Islet of Langerhans (tissue), 1 donor: ENCODE data around the gene USP33.
"Not testable (repeated sequence)": the region's sequence is repeated elsewhere in the genome, so short reads cannot be mapped to it uniquely, and the experiment has no call there.

Source experiments
- FAIRE-seq: peaks from one replicate; lab custom pipeline; 2011; peaks lifted over from hg19 to GRCh38; lab: Jason Lieb, UNC

USP33 gene

DNA sequence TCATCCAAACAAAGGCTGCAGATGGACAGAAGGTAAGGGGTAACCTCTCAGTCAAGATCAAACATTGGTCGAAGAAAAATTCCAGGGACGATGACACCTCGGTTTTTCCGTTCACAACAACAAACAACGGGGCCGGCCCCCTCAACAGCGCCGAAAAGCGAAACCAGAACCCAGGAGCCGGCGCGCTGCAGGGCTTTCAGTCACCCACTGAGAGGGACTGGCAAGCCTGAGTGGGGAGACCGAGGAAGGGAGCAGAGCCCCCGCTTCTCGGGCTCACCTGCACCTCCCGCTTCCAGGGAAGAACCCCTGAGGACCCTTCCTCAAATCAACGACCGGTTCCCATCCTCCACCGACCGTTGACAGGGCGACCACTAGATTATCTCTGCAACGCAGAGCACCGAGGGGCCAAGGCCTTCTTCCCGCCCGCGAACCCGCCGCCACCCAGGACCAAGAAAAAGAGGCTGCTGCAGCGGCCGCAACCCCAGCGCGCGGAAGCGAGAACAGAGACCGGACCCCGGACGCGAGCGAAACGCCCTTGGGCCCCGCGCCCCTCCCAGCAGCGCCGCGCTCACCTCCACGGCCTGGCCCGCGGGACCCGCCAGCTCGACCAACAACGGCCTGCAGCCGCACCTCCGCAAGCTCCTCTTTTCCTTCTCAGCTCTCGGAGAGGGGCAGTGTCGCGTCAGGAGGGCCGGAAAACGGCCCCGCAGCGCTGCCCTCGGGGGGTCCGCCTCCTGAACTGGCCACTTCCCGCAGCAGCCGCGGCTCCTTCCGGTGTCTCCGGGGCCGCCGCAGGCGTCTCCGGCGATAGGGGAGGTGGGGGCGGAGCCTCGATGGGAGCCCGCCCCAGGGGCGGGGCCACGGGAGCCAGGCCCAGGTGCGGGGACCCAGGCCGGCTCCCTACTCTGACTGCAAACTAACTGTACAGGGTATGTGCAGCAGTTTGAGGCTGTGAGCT, at the start of gene USP33:
Gene USP33 (minus strand): TSS at position 782 of the 958 bp plus-strand sequence. CDS start 18,155 bp downstream, outside the sequence.
- FAIRE-seq = no peak

DNA sequence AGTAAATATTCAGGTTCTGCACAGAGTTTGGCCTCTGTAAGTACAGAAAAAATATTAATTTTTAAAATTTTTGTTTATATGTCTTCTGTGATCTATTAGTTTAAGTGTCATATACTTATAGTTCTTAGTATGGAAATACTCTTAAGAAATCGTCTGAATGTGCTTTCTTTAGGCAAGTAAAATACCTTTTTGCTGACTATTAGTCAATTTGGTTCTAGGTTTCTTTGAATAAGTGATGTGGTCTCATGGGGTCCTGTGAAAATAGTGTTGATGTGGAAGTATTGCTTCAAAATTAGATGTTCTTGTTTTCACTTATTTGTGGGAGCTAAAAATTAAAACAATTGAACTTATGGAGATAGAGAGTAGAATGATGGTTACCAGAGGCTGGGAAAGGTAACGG, 43.7 kb upstream of the USP33 start:
- no peak for FAIRE-seq

DNA sequence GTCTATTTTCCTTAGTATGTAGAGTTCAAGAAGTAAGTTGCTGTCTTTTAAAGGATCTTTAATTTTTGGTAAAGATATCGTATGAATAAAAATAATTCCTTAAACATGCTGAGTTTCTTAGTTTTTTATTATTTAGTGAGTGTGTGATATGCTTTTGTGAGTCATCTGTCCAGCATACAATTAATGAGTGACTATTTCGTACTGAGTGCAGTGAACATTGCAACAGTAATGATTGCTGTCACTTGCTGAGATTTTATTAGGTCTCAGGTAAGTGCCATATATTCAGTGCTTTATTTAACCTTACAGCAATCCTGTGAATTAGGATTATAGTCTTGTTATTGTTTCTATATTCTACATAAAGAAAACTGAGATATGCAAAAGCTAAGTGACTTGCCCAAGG, 42.4 kb upstream of the USP33 start:
- peak; percentile 79 for FAIRE-seq

DNA sequence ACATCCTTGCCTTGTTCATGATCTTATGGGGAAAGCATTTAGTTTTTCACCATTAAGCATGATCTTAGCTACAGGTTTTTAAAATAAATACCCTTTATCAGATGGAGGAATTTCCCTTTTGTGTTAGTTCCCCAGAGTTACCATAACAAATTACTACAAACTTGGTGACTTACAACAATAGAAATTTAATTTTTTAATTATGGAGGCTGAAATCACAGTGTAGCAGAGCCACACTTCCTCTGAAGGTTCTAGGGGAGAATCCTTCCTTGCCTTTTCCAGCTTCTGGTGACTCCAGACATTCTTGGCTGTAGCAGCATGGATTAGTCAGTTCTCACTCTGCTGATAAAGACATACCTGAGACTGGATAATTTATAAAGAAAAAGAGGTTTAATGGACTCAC, 38.3 kb upstream of the USP33 start:
- no peak for FAIRE-seq

DNA sequence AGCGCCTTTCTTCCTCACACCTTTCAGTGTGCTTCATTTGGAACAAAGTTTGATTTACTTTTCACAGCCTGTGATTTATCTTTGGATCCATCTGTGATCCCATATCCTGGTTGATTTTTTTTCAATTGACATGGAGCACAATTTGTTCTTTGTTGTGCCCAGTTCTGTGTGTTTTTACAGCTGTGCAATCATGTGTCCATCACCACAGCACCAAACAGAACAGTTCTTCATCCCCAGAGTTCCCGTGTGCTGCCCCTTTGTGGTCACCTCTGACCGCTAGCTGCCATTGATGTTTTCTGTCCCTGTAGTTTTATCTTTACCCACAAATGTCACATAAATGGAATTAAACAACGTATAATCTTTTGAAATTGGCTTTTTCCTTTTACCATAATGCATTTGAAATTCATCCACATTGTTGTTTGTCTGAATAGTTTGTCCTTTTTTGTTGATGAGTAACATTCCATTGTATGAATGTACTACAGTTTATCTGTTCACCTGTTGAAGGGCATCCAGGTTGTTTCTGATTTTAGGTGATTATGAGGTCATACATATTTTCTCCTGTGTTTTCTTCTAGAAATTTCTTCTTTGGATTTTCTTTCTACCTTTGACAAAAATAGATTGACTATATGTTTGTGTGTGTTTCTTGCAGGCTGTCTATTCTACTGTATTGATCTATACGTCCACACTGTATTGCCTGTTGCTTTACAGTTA, 37.2 kb upstream of the USP33 start:
- no peak for FAIRE-seq

DNA sequence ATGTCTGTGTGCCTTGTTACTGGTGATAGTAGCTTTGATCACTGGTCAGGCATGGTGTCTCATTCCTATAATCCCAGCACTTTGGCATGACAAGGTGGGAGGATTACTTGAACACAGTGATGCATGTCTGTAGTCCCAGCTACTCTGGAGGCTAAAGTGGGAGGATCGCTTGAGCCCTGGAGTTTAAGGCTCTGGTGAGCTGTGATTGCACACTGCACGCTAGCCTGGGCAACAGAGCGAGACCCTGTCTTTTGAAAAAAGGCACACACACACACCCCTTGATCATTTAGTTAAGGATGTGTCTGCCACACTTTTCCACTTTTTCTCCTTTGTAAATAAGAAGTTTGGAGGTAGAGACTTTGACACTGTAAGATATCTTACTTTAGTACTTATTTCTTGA, 34.9 kb upstream of the USP33 start:
- FAIRE-seq = no peak

DNA sequence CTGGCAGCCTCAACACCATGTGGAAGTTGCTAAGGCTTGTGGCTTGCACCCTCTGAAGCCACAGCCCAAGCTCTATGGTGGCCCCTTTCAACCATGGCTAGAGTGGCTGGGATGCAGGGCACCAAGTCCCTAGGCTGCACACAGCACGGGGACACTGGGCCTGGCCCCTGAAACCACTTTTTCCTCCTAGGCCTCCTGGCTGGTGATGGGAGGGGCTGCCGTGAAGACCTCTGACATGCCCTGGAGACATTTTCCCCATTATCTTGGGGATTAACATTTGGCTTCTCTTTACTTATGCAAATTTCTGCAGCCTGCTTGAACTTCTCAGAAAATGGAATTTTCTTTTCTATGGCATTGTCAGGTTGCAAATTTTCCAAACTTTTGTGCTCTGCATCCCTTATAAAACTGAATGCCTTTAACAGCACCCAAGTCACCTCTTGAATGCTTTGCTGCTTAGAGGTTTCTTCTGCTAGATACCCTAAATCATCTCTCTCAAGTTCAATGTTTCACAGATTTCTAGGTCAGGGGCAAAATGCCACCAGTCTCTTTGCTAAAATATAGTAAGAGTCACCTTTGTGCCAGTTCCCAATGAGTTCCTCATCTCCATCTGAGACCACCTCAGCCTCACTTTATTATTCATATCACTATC, 26.6 kb upstream of the USP33 start:
- FAIRE-seq = not testable (repeated sequence)

DNA sequence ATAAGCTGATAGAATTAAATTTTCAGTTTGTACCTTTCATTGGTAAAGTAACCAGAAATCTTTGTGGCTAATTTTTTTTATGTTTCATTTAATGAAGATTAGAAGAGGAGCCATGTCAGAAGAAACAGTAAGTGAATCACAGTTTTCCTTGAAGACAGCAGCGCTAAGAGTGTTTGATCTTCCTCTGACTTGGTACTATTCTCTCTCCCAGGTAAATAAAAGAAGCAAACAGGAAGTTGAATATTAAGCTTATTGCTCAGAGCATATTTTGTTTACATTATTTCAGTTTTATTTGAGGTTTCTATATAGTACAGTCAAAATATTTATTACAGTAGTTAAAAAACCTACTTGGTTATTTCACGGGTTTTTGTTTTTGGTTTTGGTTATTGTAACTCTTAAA, 23.5 kb upstream of the USP33 start:
- FAIRE-seq = peak; percentile 75

DNA sequence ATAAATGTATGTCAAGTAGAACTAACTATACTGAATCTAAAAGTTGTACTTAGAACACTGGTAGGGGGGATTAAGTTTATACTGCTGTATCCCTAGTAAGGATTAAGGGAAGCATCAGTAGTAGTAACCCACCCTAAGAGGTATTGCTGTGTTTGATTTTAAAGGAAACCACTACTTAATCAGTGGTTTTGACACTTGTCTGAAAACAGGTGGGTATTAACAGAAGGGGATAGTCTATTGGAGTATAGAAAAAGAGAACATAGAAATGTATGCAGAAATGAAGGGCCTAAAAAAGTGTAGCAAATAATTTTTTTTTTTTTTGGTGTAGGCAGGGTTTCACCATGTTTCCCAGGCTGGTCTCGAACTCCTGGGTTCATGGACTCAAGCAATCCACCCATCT, 22.0 kb upstream of the USP33 start:
- no peak for FAIRE-seq

DNA sequence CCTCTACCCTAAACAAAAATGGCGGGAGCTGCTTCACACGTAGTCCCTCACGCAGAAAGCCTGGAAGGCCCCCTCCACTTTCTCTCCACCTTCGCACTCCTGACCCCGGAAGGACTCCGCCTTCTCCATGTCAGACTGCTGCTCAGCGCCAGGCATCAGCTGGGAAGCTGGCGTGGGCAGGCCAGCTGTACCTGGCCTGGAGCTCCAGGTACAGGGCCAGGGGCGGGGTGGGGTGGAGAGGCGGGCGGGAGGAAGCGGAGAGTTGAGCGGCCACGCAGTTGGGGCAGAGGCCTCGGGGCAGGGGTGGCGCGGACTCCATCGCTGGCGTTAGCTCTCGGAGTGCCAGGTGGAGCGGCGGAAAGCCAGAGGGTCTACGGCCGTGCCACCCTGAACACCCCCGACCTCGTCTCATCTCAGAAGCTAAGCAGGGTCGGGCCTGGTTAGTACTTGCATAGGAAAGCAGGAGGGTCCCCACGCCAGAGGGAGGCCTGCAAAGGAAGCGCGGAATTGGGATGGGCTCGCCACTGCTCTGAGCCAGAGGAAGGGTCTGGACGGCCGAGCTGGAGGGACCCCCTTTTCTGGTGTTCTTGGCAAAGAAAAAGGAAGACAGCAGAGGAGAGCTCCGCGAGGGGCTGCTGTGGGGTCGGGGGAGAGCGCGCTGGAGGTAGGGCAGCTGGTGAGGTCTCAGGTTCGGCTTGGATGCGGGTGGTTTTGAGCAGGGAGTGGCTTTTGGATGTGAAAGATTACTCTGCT, 20.1 kb upstream of the USP33 start, which contains the start of gene MIGA1:
Gene MIGA1 (plus strand): TSS at position 121 of the 753 bp plus-strand sequence. CDS start 3,604 bp downstream, outside the sequence.
- FAIRE-seq = no peak

DNA sequence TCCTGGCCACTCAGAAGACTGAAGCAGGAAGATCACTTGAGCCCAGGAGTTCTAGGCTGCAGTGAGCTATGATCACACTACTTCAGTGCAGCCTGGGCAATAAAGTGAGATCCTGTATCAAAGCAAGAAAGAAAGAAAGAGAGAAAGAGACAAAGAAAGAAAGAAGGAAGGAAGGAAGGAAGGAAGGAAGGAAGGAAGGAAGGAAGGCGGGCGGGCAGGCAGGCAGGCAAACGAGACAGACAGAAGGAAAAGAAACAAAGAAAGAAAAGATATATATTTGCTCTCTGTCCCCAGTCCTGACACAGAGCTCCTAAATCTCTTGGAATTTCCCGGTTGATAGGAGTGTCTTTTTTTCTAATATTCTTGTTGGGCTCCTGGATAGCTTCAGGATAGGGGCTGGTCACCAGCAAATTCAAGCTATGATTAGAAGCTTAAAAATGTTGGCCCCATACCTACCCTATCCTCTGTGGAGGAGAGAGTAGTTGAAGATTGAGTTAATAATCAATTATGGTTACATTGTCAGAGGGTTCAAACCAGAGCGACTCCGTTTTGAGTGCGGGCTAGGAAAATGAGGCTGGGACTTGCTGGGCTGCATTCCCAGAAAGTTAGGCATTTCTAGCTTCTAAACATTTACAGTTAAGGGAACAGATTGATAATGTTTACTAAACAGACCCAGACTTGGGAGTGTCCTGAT, 16.5 kb upstream of the USP33 start:
- FAIRE-seq = no peak

DNA sequence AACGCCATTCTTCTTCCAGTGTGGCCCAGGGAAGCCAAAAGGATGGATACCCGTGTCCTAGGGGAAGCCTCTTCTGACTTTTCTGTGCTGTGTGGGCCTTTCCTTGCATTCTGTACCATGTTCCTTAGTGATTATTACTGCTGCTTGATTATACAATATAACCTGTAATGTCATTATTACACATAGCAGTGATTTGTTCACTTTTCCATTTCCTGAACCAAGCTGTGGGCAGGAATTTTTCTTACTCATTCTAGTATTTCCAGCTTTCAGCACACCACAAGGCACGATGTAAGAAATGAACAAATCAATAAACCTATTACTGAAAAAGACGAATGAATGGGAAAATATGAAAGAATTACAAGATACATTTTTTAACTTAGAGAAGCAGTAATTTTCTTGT, 8.4 kb upstream of the USP33 start:
- FAIRE-seq = no peak

DNA sequence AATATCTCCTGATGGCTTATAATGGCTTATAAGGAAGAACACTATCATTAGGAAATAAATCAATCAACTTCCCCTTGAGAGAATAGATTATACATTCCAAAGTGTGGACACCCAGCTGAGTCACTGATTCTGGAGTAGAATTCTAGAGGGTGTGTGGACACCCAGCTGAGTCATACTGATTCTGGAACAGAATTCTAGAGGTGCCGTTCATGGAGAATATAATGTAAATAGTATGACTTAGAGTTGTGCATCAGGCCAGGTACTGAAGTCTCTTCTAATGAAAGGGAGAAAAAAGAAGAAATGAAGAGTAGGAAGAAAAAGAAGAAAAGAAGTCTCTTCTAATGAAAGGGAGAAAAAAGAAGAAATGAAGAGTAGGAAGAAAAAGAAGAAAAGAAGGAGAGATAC, 2.4 kb upstream of the USP33 start:
- FAIRE-seq = no peak

DNA sequence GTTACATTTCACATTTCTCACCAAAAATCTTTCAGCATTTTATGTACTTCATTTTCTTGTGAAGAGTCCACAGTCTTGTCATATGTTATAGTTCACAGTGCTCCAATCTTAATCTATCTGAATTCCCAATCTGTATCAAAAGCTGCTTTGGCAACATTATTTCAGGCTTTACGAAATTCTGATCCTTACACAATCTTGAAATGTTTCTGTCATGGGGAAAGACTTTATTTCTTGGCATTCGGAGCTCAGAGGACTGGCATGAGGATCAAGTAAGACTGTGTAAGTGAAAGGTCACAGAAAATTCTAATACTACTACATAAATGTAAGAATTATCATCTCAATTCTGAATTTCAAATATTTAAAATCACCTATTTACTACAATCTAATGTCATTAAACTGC, 2.0 kb downstream of the USP33 start:
- FAIRE-seq = no peak

DNA sequence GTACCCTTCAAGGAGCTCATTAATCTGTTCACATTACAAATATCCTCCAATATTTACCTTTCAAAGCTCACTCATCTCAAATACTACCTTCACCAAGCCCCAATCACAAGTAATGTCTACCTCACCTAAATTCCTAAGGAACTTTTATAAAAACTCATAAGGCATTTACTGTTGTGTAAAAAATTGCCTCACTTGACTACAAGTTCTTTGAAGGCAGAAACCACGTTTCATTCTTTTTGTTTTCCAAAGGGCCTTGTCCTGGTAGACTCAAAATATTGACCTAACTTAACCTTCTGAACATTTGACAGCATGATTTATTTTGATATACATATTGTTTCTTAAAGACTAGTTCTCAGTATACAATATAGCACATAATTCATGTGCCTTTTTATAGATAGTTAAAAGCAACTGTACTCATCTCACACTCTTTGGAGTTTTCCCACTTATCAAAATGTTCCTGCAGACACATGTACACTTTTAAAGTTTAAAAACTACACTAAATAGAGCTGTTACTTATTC, 2.5 kb downstream of the USP33 start:
- FAIRE-seq = peak; percentile 82

DNA sequence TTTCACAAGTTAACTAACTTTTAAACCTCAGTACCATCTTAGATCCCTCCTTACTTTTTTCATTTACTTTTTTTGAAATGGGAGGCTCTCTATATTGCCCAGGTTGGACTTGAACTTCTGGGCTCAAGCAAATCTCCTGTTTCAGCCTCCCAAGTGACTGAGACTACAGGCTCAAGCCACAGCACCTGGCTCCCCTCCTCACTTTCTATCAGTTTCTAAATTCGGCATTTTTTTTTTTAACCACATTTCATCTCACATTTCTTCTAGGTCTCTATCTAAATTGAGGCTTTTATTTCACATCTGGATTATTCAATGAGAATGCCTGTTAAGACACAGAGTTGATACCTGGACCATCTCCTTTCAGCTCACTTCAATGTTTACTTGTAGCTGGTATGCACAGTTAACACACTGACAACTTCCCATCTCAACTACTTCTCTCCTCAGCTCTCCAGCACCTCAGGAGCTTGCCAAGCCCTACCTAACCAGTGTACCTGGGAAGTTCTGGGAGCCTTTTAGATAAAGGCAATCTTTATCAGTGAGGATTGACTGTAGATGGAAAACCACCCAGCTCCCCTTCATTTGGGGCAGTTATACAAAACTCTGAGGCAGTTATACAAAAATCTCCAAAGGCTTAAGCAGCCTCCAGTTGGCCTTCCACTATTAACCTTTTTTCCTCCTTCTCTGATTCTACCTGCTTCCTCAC, 3.4 kb downstream of the USP33 start:
- FAIRE-seq = no peak

DNA sequence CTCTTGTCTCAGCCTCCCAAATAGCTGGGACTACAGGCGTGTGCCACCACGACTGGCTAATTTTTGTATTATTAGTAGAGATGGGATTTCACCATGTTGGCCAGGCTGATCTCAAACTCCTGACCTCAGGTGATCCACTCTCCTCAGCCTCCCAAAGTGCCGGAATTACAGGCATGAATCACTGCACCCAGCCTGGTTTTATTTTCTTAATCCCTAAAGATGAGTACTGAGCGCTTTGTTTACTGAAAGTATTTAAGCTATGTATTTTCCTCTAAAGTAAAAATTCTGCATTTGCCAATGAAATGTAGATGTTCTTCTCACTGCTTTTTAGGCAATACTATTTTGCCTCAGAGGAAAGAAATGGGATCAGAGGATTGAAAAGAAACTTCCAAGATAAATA, 10.2 kb downstream of the USP33 start:
- FAIRE-seq = not testable (repeated sequence)

DNA sequence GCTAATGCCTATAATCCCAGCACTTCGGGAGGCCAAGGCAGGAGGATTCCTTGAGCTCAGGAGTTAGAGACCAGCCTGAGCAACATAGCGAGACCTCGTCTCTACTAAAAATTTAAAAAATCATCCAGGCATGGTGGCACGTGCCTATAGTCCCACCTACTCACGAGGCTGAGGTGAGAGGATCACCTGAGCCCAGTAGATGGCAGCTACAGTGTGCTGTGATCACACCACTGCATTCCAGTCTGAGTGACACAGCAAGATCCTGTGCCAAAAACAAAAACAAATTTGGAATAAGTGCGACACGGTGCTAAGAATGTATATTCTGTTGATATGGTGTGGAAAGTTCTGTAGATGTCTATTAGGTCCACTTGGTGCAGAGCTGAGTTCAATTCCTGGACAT, 15.1 kb downstream of the USP33 start:
- FAIRE-seq = no peak

DNA sequence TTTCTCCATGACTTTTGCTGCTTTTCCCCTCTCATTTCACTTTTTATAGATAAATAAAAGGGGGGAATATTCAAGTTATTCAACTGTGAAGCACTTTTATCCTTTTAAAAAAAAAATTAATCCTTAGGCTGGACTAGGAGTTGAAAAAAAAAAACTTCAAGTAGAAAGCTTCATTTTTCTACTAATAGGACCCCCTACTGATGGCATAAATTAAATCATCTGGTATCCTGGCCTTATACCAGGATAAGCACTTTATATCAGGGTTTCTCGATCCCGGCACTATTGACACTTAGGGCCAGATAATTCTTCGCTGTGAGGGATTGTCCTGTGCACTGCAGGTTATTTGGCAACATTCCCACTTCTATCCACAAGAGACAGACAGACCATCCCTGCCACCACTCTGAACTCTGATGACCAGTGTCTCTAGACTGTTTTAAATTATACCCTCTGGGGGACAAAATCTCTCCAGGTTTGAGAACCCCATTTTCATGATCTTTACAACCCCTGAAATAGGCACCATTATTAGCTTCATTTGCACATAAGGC, 17.6 kb downstream of the USP33 start:
- FAIRE-seq = no peak

DNA sequence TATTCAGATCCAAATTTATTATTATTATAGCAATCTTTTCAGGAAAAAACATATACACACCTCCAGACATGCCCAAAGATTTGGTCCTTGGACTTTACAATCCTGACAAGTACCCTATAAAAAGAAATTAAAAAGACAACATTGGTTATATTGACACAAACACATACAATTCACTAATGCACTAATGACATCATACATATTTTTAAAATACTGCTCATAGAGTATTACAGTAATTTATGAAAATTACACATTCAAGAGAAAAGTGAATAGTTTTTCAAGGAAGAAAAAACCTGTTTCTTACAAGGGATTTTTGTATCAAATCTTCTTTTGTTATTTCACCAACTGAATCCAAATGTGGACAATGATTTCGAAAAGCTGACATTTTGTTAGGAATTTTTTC, 18.3 kb downstream of the USP33 start:
- FAIRE-seq = peak; percentile 78
